GM21529 (cell line): ENCODE measurements around the gene PRSS57.
"Not testable (repeated sequence)": the region's sequence is repeated elsewhere in the genome, so short reads cannot be mapped to it uniquely, and the experiment has no call there.

Experiments used
- ATAC-seq: cut with Tn5 transposase; IDR thresholded peaks from one replicate; pipeline ENCODE4 v1.9.1; 2021; ENCODE audit not compliant: unreplicated experiment

PRSS57 gene

GRCh38 chr19:723714-724113 lies 28.5 kb upstream of the PRSS57 start:
- no peak for ATAC-seq

- ATAC-seq = no peak
These were observed 28.0 kb upstream of the PRSS57 start for GRCh38 chr19:723247-723646.

GRCh38 chr19:722553-723101 lies 27.4 kb upstream of the PRSS57 start:
- no peak for ATAC-seq

- ATAC-seq = no peak
These were observed 25.3 kb upstream of the PRSS57 start for GRCh38 chr19:720345-721160.

GRCh38 chr19:719636-720344 lies 24.5 kb upstream of the PRSS57 start:
- no peak for ATAC-seq

- ATAC-seq = no peak
These were observed 23.8 kb upstream of the PRSS57 start for GRCh38 chr19:718991-719512.

- no peak for ATAC-seq
These were observed 23.1 kb upstream of the PRSS57 start for GRCh38 chr19:718251-718951.

- no peak for ATAC-seq
These were observed 20.1 kb upstream of the PRSS57 start for GRCh38 chr19:715347-715746.

- no peak for ATAC-seq
These were observed 16.0 kb upstream of the PRSS57 start for GRCh38 chr19:711254-711653.

GRCh38 chr19:710767-711166 lies 15.5 kb upstream of the PRSS57 start:
- ATAC-seq = no peak

GRCh38 chr19:709965-710571 lies 14.8 kb upstream of the PRSS57 start:
- ATAC-seq = no peak

- no peak for ATAC-seq
These were observed 14.1 kb upstream of the PRSS57 start for GRCh38 chr19:709196-709964.

GRCh38 chr19:708154-709143 lies 13.2 kb upstream of the PRSS57 start, which contains the start of gene PALM:
TSS of gene PALM (plus strand) at chr19:708935. CDS start at chr19:709147, 212 bp downstream.
- ATAC-seq = no peak

- no peak for ATAC-seq
These were observed 9.1 kb upstream of the PRSS57 start for GRCh38 chr19:704447-704741.

- ATAC-seq = no peak
These were observed 8.6 kb upstream of the PRSS57 start for GRCh38 chr19:703651-704446.

- ATAC-seq = no peak
These were observed 8.0 kb upstream of the PRSS57 start for GRCh38 chr19:703329-703650.

GRCh38 chr19:702847-703246 lies 7.6 kb upstream of the PRSS57 start:
- ATAC-seq = not testable (repeated sequence)

GRCh38 chr19:699885-700284 lies 4.6 kb upstream of the PRSS57 start:
- ATAC-seq = not testable (repeated sequence)
